ENCODE data around the gene DIPK1B. TPM values are rescaled to one million over a fixed set of nuclear protein-coding genes. Genes with fewer than 3 reads are reported as not detected.

Gene DIPK1B
- total RNA-seq, 1 experiment from 2014 or later: not detected

DNA sequence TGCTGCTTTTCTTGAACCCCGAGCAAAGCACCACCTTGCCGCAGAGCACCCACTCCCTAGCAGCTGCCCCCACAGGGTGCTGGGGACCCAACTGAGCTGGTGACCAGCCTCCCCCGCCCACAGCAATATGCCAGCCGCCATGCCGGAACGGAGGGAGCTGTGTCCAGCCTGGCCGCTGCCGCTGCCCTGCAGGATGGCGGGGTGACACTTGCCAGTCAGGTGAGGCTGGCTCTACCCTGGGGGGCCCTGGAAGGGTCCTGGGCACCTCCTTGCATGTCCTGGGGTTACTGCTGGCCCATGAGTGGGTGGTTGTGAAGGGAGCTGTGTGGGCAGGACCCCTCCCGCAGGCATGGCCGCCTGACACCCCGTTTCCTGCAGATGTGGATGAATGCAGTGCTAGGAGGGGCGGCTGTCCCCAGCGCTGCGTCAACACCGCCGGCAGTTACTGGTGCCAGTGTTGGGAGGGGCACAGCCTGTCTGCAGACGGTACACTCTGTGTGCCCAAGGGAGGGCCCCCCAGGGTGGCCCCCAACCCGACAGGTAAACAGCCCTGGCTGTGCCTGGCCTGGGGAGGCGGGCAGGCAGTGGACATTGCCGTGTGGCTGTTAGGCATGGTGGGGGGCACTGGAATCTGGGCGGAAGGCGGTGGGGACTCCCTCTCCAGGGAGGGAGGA is 42.4 kb upstream of the DIPK1B start:
- H3K4me1 ChIP-seq (replicated peaks): peaks cover 7% of the 10 kb centered on the region
- H3K27me3 ChIP-seq (replicated peaks): peaks cover 47% of the 10 kb centered on the region
- no peaks in the 10 kb centered on the region for H3K9me3 ChIP-seq (replicated peaks)
- H3K36me3 ChIP-seq: no peaks in the 10 kb centered on the region
- H3K27ac ChIP-seq: no peak overlapping the region
- DNase-seq (ENCODE audit: low read depth in 1 of 2, low spot score in 2 of 2): no peak
- H3K4me3 ChIP-seq: no peak overlapping the region

DNA sequence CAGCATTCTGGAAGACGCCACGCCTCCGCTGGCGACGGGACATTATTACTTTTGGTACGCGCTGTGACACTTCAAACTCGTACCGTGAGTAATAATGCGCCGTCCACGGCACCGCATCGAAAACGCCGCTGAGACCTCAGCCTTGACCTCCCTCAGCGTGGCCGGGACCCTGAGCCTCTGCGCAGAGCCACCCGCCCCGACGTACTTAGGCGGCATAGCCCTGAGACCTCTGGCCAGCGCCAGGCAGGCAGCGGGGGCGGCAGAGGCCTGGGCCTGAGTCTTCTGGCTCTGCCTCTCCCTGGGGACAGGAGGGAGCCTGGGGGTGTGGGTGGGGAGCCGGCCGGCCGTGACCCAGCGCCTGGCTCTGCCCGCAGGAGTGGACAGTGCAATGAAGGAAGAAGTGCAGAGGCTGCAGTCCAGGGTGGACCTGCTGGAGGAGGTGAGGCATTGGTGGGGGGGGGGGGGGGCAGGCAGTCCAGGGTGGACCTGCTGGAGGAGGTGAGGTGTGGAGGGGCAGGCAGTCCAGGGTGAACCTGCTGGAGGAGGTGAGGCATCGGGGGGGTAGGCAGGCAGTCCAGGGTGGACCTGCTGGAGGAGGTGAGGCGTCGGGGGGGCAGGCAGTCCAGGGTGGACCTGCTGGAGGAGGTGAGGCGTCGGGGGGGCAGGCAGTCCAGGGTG is 41.7 kb upstream of the DIPK1B start:
- no peak overlapping the region for H3K27ac ChIP-seq
- no peak for DNase-seq (ENCODE audit: low read depth in 1 of 2, low spot score in 2 of 2)
- H3K4me1 ChIP-seq (replicated peaks): peaks cover 3% of the 10 kb centered on the region; the same call in 1 of the 2 replicates
- no peak overlapping the region for H3K4me3 ChIP-seq
- peaks cover 42% of the 10 kb centered on the region for H3K27me3 ChIP-seq (replicated peaks)
- H3K9me3 ChIP-seq (replicated peaks): no peaks in the 10 kb centered on the region
- no peaks in the 10 kb centered on the region for H3K36me3 ChIP-seq

DNA sequence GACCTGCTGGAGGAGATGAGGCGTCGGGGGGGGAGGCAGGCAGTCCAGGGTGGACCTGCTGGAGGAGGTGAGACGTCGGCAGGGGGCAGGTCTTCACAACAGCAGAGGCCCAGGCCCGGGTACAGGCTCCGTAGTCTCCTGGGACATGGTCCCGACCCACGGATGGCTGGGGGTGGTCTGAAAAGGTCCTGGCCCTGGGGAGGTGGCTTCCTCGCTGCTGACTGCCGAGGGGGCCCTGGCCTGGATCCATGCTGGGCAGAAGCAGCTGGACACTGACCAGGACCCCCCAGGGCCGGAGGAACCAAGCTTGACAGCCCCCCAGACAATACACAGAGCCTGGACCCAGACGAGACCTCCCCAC is 41.1 kb upstream of the DIPK1B start:
- Histone ChIP-seq H3K27ac (no peak overlapping the region), H3K4me3 (no peak overlapping the region), H3K36me3 (no peaks in the 10 kb centered on the region), H3K9me3 (replicated peaks) (no peaks in the 10 kb centered on the region), H3K4me1 (replicated peaks) (peaks cover under 1% of the 10 kb centered on the region; the same call in 1 of the 2 replicates), H3K27me3 (replicated peaks) (peaks cover 39% of the 10 kb centered on the region)
- no peak for DNase-seq (ENCODE audit: low read depth in 1 of 2, low spot score in 2 of 2)

DNA sequence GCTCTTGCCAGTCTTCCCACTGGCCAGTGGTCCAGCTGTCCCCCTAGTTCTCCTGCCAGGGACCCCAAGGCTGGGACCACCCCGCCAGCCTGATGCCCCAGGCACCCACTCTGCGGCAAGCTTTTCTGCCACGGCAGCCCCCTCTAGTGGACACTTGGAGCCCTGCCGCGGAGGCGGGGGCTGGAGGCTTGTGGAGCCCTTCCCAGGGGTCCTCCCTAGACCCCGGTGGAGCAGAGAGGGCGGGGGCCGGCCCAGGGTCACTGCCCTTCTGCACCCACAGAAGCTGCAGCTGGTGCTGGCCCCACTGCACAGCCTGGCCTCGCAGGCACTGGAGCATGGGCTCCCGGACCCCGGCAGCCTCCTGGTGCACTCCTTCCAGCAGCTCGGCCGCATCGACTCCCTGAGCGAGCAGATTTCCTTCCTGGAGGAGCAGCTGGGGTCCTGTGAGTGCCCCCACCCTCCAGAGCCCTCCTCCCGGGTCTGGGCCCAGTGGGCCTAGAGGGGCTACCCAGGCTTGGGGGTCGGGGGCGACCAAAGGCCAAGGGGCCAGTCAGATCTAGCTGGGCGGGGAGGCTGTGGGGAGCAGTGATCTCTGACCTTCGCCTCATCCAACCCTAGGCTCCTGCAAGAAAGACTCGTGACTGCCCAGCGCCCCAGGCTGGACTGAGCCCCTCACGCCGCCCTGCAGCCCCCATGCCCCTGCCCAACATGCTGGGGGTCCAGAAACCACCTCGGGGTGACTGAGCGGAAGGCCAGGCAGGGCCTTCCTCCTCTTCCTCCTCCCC is 40.5 kb upstream of the DIPK1B start:
- Histone ChIP-seq H3K4me3 (no peak overlapping the region), H3K36me3 (no peaks in the 10 kb centered on the region), H3K9me3 (replicated peaks) (no peaks in the 10 kb centered on the region), H3K4me1 (replicated peaks) (no peaks in the 10 kb centered on the region), H3K27ac (no peak overlapping the region), H3K27me3 (replicated peaks) (peaks cover 33% of the 10 kb centered on the region)
- no peak for DNase-seq (ENCODE audit: low read depth in 1 of 2, low spot score in 2 of 2)

DNA sequence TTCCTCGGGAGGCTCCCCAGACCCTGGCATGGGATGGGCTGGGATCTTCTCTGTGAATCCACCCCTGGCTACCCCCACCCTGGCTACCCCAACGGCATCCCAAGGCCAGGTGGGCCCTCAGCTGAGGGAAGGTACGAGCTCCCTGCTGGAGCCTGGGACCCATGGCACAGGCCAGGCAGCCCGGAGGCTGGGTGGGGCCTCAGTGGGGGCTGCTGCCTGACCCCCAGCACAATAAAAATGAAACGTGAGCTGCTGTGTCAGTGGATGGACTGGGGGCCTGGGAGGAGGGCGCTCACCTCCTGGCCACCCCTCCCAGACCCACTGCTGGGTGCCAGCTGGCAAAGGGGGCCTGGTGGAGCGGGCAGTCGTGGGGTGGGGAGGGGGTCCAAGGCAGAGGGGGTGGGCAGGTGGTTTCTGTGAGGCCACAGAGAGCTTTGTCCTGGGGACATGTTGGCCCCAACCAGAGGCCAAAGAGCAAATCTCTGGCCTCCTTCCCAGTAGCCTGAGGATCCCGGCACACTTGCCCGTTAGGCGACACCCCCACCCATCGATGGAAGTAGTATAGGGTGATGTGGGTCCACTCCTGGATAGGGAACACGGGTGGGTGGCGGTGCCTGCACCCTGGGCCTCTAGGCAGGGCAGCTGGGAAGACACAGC is 39.8 kb upstream of the DIPK1B start:
- no peak for DNase-seq (ENCODE audit: low read depth in 1 of 2, low spot score in 2 of 2)
- Histone ChIP-seq H3K9me3 (replicated peaks) (no peaks in the 10 kb centered on the region), H3K4me1 (replicated peaks) (no peaks in the 10 kb centered on the region), H3K4me3 (no peak overlapping the region), H3K36me3 (no peaks in the 10 kb centered on the region), H3K27me3 (replicated peaks) (peaks cover 26% of the 10 kb centered on the region), H3K27ac (no peak overlapping the region)

DNA sequence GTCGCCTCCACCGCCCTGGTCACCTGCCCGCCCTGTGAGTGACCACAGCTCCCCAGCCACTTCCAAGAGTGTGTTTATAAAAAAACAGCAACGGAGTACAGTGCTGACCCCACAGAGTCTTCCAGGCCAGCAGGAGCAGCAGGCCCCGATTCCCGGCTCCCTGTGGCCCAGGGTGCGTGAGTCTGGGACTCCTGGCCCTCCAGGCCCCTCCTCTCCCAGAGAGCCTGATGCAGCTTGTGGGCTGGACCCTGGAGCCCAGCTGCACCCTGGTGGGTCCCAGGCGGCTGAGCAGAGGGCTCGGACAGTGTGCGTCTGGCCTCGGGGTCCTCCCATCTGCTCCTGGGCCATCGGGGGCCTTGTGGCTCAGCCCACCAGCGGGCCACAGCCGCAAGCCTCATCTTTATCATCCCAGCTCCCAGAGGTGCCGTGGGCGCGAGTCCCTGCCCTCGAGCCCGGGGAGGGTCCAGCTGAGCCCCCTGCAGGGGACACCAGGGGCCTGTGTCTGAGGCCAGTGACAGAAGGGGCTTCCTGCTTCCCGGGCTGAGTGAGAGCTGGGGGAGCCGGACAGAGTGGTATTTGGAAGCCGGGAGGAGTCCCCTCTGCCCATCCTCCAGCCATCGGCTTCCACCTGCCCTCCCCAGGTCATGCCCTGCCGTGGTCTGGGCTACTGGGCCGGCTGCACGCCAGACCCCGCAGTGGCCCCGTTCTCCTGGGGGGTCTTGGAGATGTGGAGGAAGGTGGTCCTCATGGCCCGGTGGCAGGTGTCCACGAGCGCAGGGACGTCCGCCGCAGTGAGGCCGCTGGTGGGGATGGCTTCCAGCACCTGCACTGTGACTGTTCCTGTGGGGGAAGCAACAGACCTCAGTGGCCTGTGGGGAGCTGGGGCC is 39.0 kb upstream of the DIPK1B start:
- H3K4me1 ChIP-seq (replicated peaks): no peaks in the 10 kb centered on the region
- peaks cover 20% of the 10 kb centered on the region for H3K27me3 ChIP-seq (replicated peaks)
- no peaks in the 10 kb centered on the region for H3K36me3 ChIP-seq
- no peaks in the 10 kb centered on the region for H3K9me3 ChIP-seq (replicated peaks)
- no peak overlapping the region for H3K4me3 ChIP-seq
- DNase-seq (ENCODE audit: low read depth in 1 of 2, low spot score in 2 of 2): no peak
- H3K27ac ChIP-seq: no peak overlapping the region

DNA sequence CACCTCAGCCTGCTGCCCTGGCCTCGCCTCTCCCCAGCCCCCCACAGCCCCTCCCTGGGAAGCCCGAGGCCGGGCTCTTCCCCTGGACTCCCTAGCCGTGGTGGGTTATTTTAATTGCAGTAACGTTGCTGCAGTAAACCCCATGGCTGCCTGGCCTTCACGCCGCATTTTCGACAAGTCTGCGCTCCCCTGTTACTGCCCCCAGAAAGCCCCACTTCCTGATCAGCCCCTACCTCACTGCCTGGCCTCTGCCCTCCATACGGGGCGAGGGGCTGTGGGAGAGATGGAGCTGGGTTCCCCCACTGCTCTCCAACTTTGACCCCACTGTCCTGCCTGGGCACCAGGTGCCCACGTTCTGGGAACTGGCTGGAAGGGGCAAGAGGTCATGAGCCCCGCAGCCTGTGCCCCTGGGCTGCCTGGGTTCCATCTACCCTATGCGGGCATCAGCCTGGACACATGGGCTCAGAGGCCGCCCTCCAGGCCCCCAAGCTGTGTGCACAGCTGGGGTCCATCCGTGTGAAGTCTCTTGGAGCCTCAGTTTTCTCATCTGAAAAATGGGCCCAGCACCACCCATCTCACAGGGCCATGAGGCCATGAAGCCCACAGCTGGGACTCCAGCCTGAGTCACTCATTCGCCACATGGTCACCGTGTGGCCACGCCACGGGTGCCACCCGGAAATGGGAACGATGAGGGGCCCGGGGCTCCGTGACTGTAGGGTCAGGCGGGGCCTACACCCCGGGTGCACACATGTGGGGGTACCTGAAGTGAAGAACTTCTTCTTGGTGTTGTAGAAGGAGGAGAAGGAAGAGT is 38.2 kb upstream of the DIPK1B start:
- no peak overlapping the region for H3K4me3 ChIP-seq
- H3K9me3 ChIP-seq (replicated peaks): no peaks in the 10 kb centered on the region
- DNase-seq (ENCODE audit: low read depth in 1 of 2, low spot score in 2 of 2): no peak
- no peaks in the 10 kb centered on the region for H3K4me1 ChIP-seq (replicated peaks)
- H3K27me3 ChIP-seq (replicated peaks): peaks cover 13% of the 10 kb centered on the region
- no peaks in the 10 kb centered on the region for H3K36me3 ChIP-seq
- H3K27ac ChIP-seq: no peak overlapping the region

DNA sequence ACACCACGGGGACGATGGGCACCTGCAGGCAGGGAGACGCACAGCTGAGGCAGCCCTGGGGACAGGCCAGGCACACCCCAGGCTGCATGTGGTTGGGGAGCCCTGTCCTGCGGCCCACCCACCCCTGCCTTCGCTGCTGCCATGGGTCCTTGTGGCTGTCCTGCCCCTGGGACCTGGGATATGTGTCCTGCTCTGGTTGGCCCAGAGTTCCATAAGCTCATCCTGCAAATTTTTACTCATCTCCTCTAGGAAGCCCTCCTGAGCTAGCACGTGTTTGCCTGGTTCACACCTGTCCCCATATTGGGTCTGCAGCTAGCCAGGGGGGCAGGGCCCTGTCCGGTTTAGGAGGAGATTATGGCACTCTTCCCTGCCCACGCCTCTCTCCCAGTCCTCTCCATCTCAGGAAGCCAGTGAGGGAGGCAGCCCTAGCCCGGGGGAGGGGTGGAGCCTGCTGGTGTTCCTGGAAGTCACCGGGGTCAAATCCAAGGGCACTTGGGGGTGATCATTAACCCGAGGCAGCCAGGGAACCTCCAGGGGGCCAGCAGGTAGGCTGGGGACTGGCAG is 37.5 kb upstream of the DIPK1B start:
- Histone ChIP-seq H3K9me3 (replicated peaks) (no peaks in the 10 kb centered on the region), H3K27ac (no peak overlapping the region), H3K36me3 (no peaks in the 10 kb centered on the region), H3K4me3 (no peak overlapping the region), H3K27me3 (replicated peaks) (peaks cover 8% of the 10 kb centered on the region), H3K4me1 (replicated peaks) (no peaks in the 10 kb centered on the region)
- DNase-seq (ENCODE audit: low read depth in 1 of 2, low spot score in 2 of 2): no peak

DNA sequence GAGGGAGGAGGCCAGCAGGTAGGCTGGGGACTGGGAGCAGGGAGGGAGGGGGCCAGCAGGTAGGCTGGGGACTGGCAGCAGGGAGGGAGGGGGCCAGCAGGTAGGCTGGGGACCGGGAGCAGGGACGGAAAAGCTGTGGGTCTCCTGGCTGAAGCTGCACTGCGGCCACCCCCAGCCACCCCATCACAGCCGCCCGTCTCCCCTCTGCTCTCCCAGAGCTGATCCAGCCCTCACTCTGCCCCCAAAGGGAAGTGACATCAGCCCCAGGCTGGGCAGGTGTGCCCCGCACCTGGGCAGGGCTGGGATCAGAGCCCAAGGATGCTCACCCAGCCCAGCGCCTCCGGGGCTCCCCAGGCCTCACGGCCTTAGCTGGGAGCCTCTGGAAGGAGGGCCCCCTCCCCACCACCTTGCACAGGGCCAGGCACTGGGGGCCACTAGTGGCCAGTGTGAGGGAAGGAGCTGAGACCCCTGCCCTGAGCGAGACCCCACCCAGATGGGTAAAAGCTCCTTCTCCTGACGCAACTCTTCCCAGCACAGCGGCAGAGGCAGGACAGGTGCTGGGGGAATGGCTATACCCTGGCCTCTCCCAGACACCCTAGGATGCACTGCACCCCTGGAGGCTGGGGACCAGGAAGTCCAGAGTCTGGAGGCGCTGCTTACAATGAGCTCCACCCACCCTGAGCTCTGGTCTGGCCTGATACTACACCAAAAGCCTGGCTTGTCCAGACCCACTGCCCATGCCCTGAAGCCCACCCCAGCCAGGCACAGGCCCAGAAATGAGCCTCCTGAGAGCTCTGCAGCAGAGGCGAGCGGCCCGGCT is 36.7 kb upstream of the DIPK1B start:
- DNase-seq (ENCODE audit: low read depth in 1 of 2, low spot score in 2 of 2): no peak
- Histone ChIP-seq H3K9me3 (replicated peaks) (no peaks in the 10 kb centered on the region), H3K27ac (no peak overlapping the region), H3K4me1 (replicated peaks) (no peaks in the 10 kb centered on the region), H3K4me3 (no peak overlapping the region), H3K27me3 (replicated peaks) (peaks cover under 1% of the 10 kb centered on the region; the same call in 1 of the 2 replicates), H3K36me3 (no peaks in the 10 kb centered on the region)

DNA sequence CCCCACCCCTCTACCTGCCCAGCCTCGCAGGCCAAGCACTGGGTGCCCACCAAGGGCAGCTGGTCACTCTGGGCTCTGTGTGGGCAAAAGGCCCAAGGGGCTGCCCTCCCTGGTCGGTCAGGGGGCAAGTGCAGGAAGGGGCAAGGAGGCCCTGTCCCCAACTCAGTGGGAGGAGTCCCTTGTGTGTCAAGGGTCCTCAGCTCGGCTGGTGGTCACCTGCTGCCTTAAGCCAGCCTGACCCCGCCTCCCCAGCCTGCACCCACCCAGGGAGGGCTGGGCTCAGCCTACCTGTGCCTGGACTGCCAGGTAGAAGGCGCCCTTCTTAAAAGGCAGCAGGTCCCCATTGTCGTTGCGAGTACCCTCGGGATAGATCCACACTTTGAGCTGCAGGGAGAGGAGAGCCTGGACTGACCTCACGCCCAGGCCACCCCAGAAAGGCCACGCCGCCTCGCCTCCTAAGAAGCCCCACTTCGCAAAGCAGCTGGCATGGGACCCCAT is 36.0 kb upstream of the DIPK1B start:
- H3K4me1 ChIP-seq (replicated peaks): no peaks in the 10 kb centered on the region
- no peaks in the 10 kb centered on the region for H3K36me3 ChIP-seq
- no peaks in the 10 kb centered on the region for H3K27me3 ChIP-seq (replicated peaks)
- H3K4me3 ChIP-seq: no peak overlapping the region
- H3K9me3 ChIP-seq (replicated peaks): no peaks in the 10 kb centered on the region
- H3K27ac ChIP-seq: no peak overlapping the region
- DNase-seq (ENCODE audit: low read depth in 1 of 2, low spot score in 2 of 2): no peak

DNA sequence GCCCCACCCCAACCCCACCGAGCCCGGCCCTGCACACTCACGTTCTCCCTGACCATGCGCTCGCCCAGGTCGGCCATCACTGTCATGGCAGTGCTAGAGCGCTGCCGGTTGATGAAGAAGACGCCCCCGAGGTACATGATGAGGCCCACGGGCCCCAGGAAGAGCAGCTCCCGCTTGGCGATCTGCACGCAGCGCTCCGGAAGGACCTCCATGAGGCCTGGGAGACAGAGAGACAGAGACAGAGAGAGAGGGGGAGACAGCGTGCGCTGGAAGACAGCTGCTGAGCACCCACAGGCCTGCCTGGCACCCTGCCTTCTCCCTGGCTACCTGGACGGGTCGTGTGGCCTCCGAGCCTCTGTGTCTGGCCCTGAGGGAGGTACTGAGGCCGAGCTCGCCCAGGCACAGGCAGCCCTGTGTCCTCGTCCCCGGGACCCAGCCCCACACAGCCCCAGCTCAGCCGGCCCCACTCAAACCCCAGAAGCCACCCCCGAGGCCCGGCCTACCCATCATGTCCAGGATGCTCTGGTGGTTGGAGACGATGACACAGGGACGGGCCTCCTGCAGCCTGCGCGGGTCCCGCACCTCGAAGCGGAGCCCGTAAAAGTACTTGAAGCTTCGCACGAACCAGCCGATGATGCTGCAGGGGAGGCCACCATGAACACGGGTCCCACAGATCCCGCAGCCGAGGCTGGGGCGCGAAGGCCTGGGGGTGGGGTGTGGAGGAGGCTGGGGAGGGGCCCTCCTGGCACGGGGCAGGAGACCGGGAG is 35.3 kb upstream of the DIPK1B start:
- Histone ChIP-seq H3K9me3 (replicated peaks) (no peaks in the 10 kb centered on the region), H3K4me3 (no peak overlapping the region), H3K27ac (no peak overlapping the region), H3K36me3 (no peaks in the 10 kb centered on the region), H3K4me1 (replicated peaks) (no peaks in the 10 kb centered on the region), H3K27me3 (replicated peaks) (no peaks in the 10 kb centered on the region)
- DNase-seq (ENCODE audit: low read depth in 1 of 2, low spot score in 2 of 2): no peak
